Measurements from ENCODE around the gene POP7.
"Not testable (repeated sequence)": the region's sequence is repeated elsewhere in the genome, so short reads cannot be mapped to it uniquely, and the experiment has no call there.

POP7 gene

GRCh38 chr7:100696123-100696521 is 9.8 kb upstream of the POP7 start:
- ChIA-PET CTCF (interaction anchor here (2.5 kb wide), 1 partner anchor 9 kb away, joined by 17 read pairs; the partner anchor contains the start of gene POP7), POLR2A (interaction anchor here (1.2 to 6.5 kb wide), 2 partner anchors 9 to 156 kb away, joined by 3 to 61 read pairs; partner anchors contain the start of genes POP7 and SLC12A9)
- DNase-seq (ENCODE audit: extremely low spot score), result no peak

GRCh38 chr7:100699018-100699417 is 6.9 kb upstream of the POP7 start:
- no peak for TF ChIP-seq CTBP1 (IDR thresholded peaks at IDR 0.05; ENCODE audit: borderline replicate concordance)
- no peak for TF ChIP-seq FOXA1 (IDR thresholded peaks at IDR 0.05)
- no peak for TF ChIP-seq SUZ12 (IDR thresholded peaks at IDR 0.05)
- no peak for TF ChIP-seq ELF4 (IDR thresholded peaks at IDR 0.05)
- no peak for TF ChIP-seq FOXK2 (IDR thresholded peaks at IDR 0.05)
- TF ChIP-seq PKNOX1 (IDR thresholded peaks at IDR 0.05), result no peak
- no peak for TF ChIP-seq FOXM1 (IDR thresholded peaks at IDR 0.05; ENCODE audit: borderline replicate concordance)
- no peak for TF ChIP-seq L3MBTL2 (conservative IDR thresholded peaks at IDR 0.05)
- TF ChIP-seq BHLHE40 (IDR thresholded peaks at IDR 0.05; ENCODE audit: borderline replicate concordance), result no peak
- no peak for TF ChIP-seq NFRKB (IDR thresholded peaks at IDR 0.05)
- no peak for TF ChIP-seq TARDBP (IDR thresholded peaks at IDR 0.05)
- no peak for DNase-seq (ENCODE audit: extremely low spot score)
- CTCF ChIA-PET, result interaction anchor here (1.2 kb wide), 1 partner anchor 135 kb away, joined by 6 read pairs; no protein-coding TSS in a partner anchor
- POLR2A ChIA-PET, result no interaction called here

More at GRCh38 chr7:100696123-100696521, 9.8 kb upstream of the POP7 start:
- TF ChIP-seq TARDBP (IDR thresholded peaks at IDR 0.05) (no peak), L3MBTL2 (conservative IDR thresholded peaks at IDR 0.05) (no peak), HDGF (IDR thresholded peaks at IDR 0.05; ENCODE audit: borderline replicate concordance) (no peak), LEF1 (IDR thresholded peaks at IDR 0.05; ENCODE audit: borderline replicate concordance) (no peak), PKNOX1 (IDR thresholded peaks at IDR 0.05) (no peak), CTBP1 (IDR thresholded peaks at IDR 0.05; ENCODE audit: borderline replicate concordance) (no peak)

- CTCF ChIA-PET; DNase-seq (ENCODE audit: extremely low spot score): not testable (repeated sequence)
- POLR2A ChIA-PET, result interaction anchor here (1.4 kb wide), 1 partner anchor 151 kb away, joined by 5 read pairs; the partner anchor contains the start of gene SLC12A9
Measured at GRCh38 chr7:100701089-100701488, 4.8 kb upstream of the POP7 start.

GRCh38 chr7:100705320-100705752 is 585 bp upstream of the POP7 start:
- ChIA-PET POLR2A (interaction anchor here (0.6 to 4.8 kb wide), 42 partner anchors 10 to 460 kb away, joined by 3 to 68 read pairs (median 5); partner anchors contain the start of genes EPHB4, EPO, FBXO24 and GIGYF1), CTCF (interaction anchor here (0.6 to 3.0 kb wide), 18 partner anchors 10 to 374 kb away, joined by 3 to 23 read pairs (median 4); partner anchors contain the start of genes FBXO24, LRCH4 and SLC12A9)
- DNase-seq (ENCODE audit: extremely low spot score), result peak; percentile 87
- TF ChIP-seq BHLHE40 (IDR thresholded peaks at IDR 0.05; ENCODE audit: borderline replicate concordance), result no peak
- no peak for TF ChIP-seq FOXM1 (IDR thresholded peaks at IDR 0.05; ENCODE audit: borderline replicate concordance)
- no peak for TF ChIP-seq LEF1 (IDR thresholded peaks at IDR 0.05; ENCODE audit: borderline replicate concordance)
- TF ChIP-seq FOXA1 (IDR thresholded peaks at IDR 0.05), result no peak
- TF ChIP-seq TARDBP (IDR thresholded peaks at IDR 0.05), result no peak
- TF ChIP-seq SUZ12 (IDR thresholded peaks at IDR 0.05), result no peak
- TF ChIP-seq HDGF (IDR thresholded peaks at IDR 0.05; ENCODE audit: borderline replicate concordance), result no peak
- no peak for TF ChIP-seq ARNT (IDR thresholded peaks at IDR 0.05)
- TF ChIP-seq ELF4 (IDR thresholded peaks at IDR 0.05), result no peak
- no peak for TF ChIP-seq FOXK2 (IDR thresholded peaks at IDR 0.05)

- CTCF ChIA-PET, result interaction anchor here (0.6 to 2.0 kb wide), 2 partner anchors 14 to 18 kb away, joined by 3 to 14 read pairs; no protein-coding TSS in a partner anchor
- no peak for DNase-seq (ENCODE audit: extremely low spot score)
- peak; percentile 31 for TF ChIP-seq L3MBTL2 (conservative IDR thresholded peaks at IDR 0.05)
- TF ChIP-seq LEF1 (IDR thresholded peaks at IDR 0.05; ENCODE audit: borderline replicate concordance), result no peak
- no peak for TF ChIP-seq PKNOX1 (IDR thresholded peaks at IDR 0.05)
- TF ChIP-seq ARNT (IDR thresholded peaks at IDR 0.05), result no peak
- TF ChIP-seq BHLHE40 (IDR thresholded peaks at IDR 0.05; ENCODE audit: borderline replicate concordance), result no peak
- TF ChIP-seq FOXK2 (IDR thresholded peaks at IDR 0.05), result no peak
- TF ChIP-seq ZNF384 (IDR thresholded peaks at IDR 0.05), result no peak
- TF ChIP-seq NFRKB (IDR thresholded peaks at IDR 0.05), result no peak
- TF ChIP-seq CTBP1 (IDR thresholded peaks at IDR 0.05; ENCODE audit: borderline replicate concordance), result no peak
- POLR2A ChIA-PET, result interaction anchor here (1.4 to 4.8 kb wide), 9 partner anchors 8 to 168 kb away, joined by 3 to 68 read pairs (median 12); partner anchors contain the start of genes EPHB4, EPO, FBXO24 and GIGYF1
Measured at GRCh38 chr7:100706672-100707311, 871 bp downstream of the POP7 start.

- TF ChIP-seq FOXK2 (IDR thresholded peaks at IDR 0.05) (no peak), ZNF384 (IDR thresholded peaks at IDR 0.05) (0 out of 2 replicates have a peak, but pooled peaks have one; percentile 38)
- CTCF ChIA-PET, result interaction anchor here (0.6 kb wide), 1 partner anchor 301 kb away, joined by 4 read pairs; no protein-coding TSS in a partner anchor
- POLR2A ChIA-PET, result interaction anchor here (1.5 to 4.8 kb wide), 2 partner anchors 14 to 144 kb away, joined by 4 to 68 read pairs; partner anchors contain the start of genes EPO and SLC12A9
- DNase-seq (ENCODE audit: extremely low spot score), result no peak
Measured at GRCh38 chr7:100708395-100708794, 2.5 kb downstream of the POP7 start.
